H9 (cell line): ENCODE data around the gene FGB. TPM values are rescaled to one million over a fixed set of nuclear protein-coding genes. Genes with fewer than 3 reads are reported as not detected.

Experiments
- DNase-seq: peaks from one replicate; pipeline ENCODE4 v3.0.0-alpha.2; 2017
- H2AFZ ChIP-seq: one replicate; pipeline ENCODE4 v1.6.1; 2013; ENCODE audit warnings: mild to moderate bottlenecking, low read length, control low read depth, moderate library complexity
- H2AK5ac ChIP-seq: 2 replicates; pipeline ENCODE4 v1.6.1; 2013; ENCODE audit warnings: low read length, control low read depth, mixed read lengths; ENCODE audit not compliant: insufficient read length
- H2BK120ac ChIP-seq: one replicate; pipeline ENCODE4 v1.6.1; 2013; ENCODE audit warnings: low read depth, mild to moderate bottlenecking, low read length, control low read depth, inconsistent platforms; ENCODE audit not compliant: poor library complexity, severe bottlenecking
- H2BK12ac ChIP-seq: 2 replicates; pipeline ENCODE4 v1.6.1; 2013; ENCODE audit warnings: low read length, control low read depth, mixed read lengths, low read depth; ENCODE audit not compliant: insufficient read length
- H2BK15ac ChIP-seq: 2 replicates; pipeline ENCODE4 v1.6.1; 2013; ENCODE audit warnings: low read depth, low read length, control low read depth
- H2BK20ac ChIP-seq: one replicate; pipeline ENCODE4 v1.6.1; 2013; ENCODE audit warnings: low read depth, mild to moderate bottlenecking, low read length, control low read depth, inconsistent platforms; ENCODE audit not compliant: poor library complexity, severe bottlenecking
- H2BK5ac ChIP-seq: 2 replicates; pipeline ENCODE4 v1.6.1; 2013; ENCODE audit warnings: low read length, control low read depth, mixed read lengths; ENCODE audit not compliant: insufficient read length
- H3K14ac ChIP-seq: 2 replicates; pipeline ENCODE4 v1.6.1; 2013; ENCODE audit warnings: low read length, control low read depth; ENCODE audit not compliant: insufficient read depth
- H3K18ac ChIP-seq: 2 replicates; pipeline ENCODE4 v1.6.1; 2013; ENCODE audit warnings: low read depth, mild to moderate bottlenecking, mixed read lengths, low read length, control low read depth; ENCODE audit not compliant: insufficient read length
- H3K23ac ChIP-seq: 2 replicates; pipeline ENCODE4 v1.6.1; 2013; ENCODE audit warnings: low read length, control low read depth, mixed read lengths, low read depth; ENCODE audit not compliant: insufficient read length
- H3K23me2 ChIP-seq: 2 replicates; pipeline ENCODE4 v1.6.1; 2013; ENCODE audit warnings: low read depth, mild to moderate bottlenecking, mixed read lengths, low read length, control low read depth; ENCODE audit not compliant: insufficient read length, poor library complexity, severe bottlenecking
- H3K27ac ChIP-seq: 2 replicates; pipeline ENCODE4 v1.5.1; 2013; ENCODE audit warnings: low read length, control low read depth, mixed read lengths, low read depth; ENCODE audit not compliant: insufficient read length
- H3K27me3 ChIP-seq: 2 replicates; pipeline ENCODE4 v1.6.1; 2013; ENCODE audit warnings: low read length, control low read depth, inconsistent platforms; ENCODE audit not compliant: insufficient read depth
- H3K4ac ChIP-seq: 2 replicates; pipeline ENCODE4 v1.6.1; 2013; ENCODE audit warnings: low read depth, mild to moderate bottlenecking, control low read depth, inconsistent platforms, low read length, moderate library complexity
- H3K4me1 ChIP-seq: 2 replicates; pipeline ENCODE4 v1.6.1; 2013; ENCODE audit warnings: low read length, control low read depth, inconsistent platforms; ENCODE audit not compliant: insufficient read depth
- H3K4me2 ChIP-seq: 2 replicates; pipeline ENCODE4 v1.6.1; 2013; ENCODE audit warnings: low read length, control low read depth, mixed read lengths; ENCODE audit not compliant: insufficient read length, insufficient read depth
- H3K56ac ChIP-seq: 2 replicates; pipeline ENCODE4 v1.6.1; 2013; ENCODE audit warnings: low read depth, mild to moderate bottlenecking, mixed read lengths, low read length, control low read depth; ENCODE audit not compliant: insufficient read length
- H3K79me1 ChIP-seq: 2 replicates; pipeline ENCODE4 v1.6.1; 2013; ENCODE audit warnings: low read depth, mild to moderate bottlenecking, moderate library complexity, low read length, control low read depth, inconsistent platforms; ENCODE audit not compliant: insufficient read depth, poor library complexity, severe bottlenecking
- H3K79me2 ChIP-seq: 2 replicates; pipeline ENCODE4 v1.6.1; 2013; ENCODE audit warnings: low read length, control low read depth, inconsistent platforms; ENCODE audit not compliant: insufficient read depth
- H3K9ac ChIP-seq: 2 replicates; pipeline ENCODE4 v1.6.1; 2013; ENCODE audit warnings: low read length, control low read depth, mixed read lengths; ENCODE audit not compliant: insufficient read length; ENCODE audit errors: extremely low read depth
- H3K9me3 ChIP-seq: one replicate; pipeline ENCODE4 v1.6.1; 2013; ENCODE audit warnings: low read depth, low read length, inconsistent platforms; ENCODE audit not compliant: control insufficient read depth
- H3T11ph ChIP-seq: one replicate; pipeline ENCODE4 v1.6.1; 2013; ENCODE audit warnings: mild to moderate bottlenecking, low read length, control low read depth, inconsistent platforms
- H4K20me1 ChIP-seq: one replicate; pipeline ENCODE4 v1.6.1; 2013; ENCODE audit not compliant: control insufficient read depth, insufficient read length, insufficient read depth
- H4K5ac ChIP-seq: 2 replicates; pipeline ENCODE4 v1.6.1; 2013; ENCODE audit warnings: low read depth, mild to moderate bottlenecking, mixed read lengths, low read length, control low read depth; ENCODE audit not compliant: insufficient read length
- H4K8ac ChIP-seq: replicated peaks from 2 replicates; pipeline ENCODE4 v1.6.1; 2013; ENCODE audit warnings: low read length, control low read depth, mixed read lengths, low read depth; ENCODE audit not compliant: insufficient read length
- H4K91ac ChIP-seq: 2 replicates; pipeline ENCODE4 v1.6.1; 2013; ENCODE audit warnings: low read depth, mild to moderate bottlenecking, moderate library complexity, mixed read lengths, low read length, control low read depth; ENCODE audit not compliant: insufficient read length
- H3K27ac Mint-ChIP-seq, 3 experiments: 2 replicates in 2 of 3; 3 replicates in 1 of 3; pipeline ENCODE4 v1.8.0; 2020 to 2021; ENCODE audit warnings: mixed read lengths in 3 of 3, mild to moderate bottlenecking in 1 of 3, moderate library complexity in 1 of 3
- H3K27me3 Mint-ChIP-seq: 2 replicates; pipeline ENCODE4 v1.8.0; 2021; ENCODE audit warnings: low read depth, mild to moderate bottlenecking, moderate library complexity, mixed read lengths
- H3K36me3 Mint-ChIP-seq, 3 experiments: 2 replicates in 2 of 3; 3 replicates in 1 of 3; pipeline ENCODE4 v1.8.0; 2020 to 2021; ENCODE audit warnings: low read depth in 3 of 3, mixed read lengths in 3 of 3; ENCODE audit not compliant: insufficient read depth in 1 of 3
- H3K4me1 Mint-ChIP-seq, 2 experiments: 2 replicates each; pipeline ENCODE4 v1.8.0; 2020; ENCODE audit warnings: mixed read lengths in 2 of 2
- H3K4me3 Mint-ChIP-seq, 2 experiments: 2 replicates in 1 of 2; 3 replicates in 1 of 2; pipeline ENCODE4 v1.8.0; 2020 to 2021; ENCODE audit warnings: mild to moderate bottlenecking in 2 of 2, mixed read lengths in 2 of 2, moderate library complexity in 1 of 2
- H3K9me3 Mint-ChIP-seq, 2 experiments: 2 replicates in 1 of 2; 3 replicates in 1 of 2; pipeline ENCODE4 v1.8.0; 2020; ENCODE audit warnings: mild to moderate bottlenecking in 2 of 2, mixed read lengths in 2 of 2, moderate library complexity in 1 of 2
- whole genome bisulfite sequencing: extraction: QIAGEN DNeasy Blood & Tissue Kit; methylation state at CpG from one replicate; pipeline ENCODE4 v1.1.7; 2013; ENCODE audit warnings: missing lambda C conversion rate, low lambda C conversion rate, mixed read lengths; ENCODE audit not compliant: insufficient read length; ENCODE audit errors: extremely low coverage; 5-methylcytosine and 5-hydroxymethylcytosine counted together
- total RNA-seq: library from RNA; stranded (reverse); gene quantifications from 2 replicates; pipeline ENCODE4 v1.2.1, GENCODE V29; 2021
- TF ChIP-seq, protein P1 (sequence below): fragments of 200-600 bp; sonication (generic); conservative IDR thresholded peaks from 3 replicates; pipeline ENCODE4 v1.8.0; 2021; ENCODE audit warnings: antibody characterized with exemption, mild to moderate bottlenecking

The FGB gene
- total RNA-seq, 1 experiment from 2014 or later: not detected

DNA sequence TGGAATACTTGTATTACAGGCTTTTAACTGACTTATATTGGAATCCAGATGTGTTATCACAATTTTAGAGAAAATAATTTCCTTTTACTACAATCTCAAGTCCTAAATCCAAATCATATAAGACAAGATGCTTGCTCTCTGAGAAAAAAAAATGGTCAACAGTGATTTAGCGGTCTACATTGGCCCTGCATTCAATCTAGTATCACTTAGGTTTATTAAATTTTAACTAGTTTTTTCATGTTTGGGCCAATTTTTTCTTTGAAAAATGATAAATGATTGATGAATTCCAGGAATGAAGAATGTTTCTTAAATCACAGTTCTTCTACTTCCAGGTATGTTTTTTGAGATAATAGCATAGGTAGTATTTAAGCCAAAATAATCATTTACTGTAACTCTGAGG lies 52.4 kb downstream of the FGB start:
- no peak overlapping the region for H4K5ac ChIP-seq
- H3K27me3 ChIP-seq: no peaks in the 10 kb centered on the region
- no peak overlapping the region for H2AK5ac ChIP-seq
- whole genome bisulfite sequencing: no CpG with 5 or more reads among the region's 1 CpG
- no peak overlapping the region for H2BK12ac ChIP-seq
- Mint-ChIP-seq H3K9me3 (no peaks in the 10 kb centered on the region), H3K27ac (no peak overlapping the region), H3K4me3 (no peak overlapping the region), H3K36me3 (no peaks in the 10 kb centered on the region), H3K27me3 (no peaks in the 10 kb centered on the region), H3K4me1 (peaks cover 4 to 9% of the 10 kb centered on the region in 2 experiments)
- H3K4me1 ChIP-seq: no peaks in the 10 kb centered on the region; the same call in 1 of the 2 replicates
- H3T11ph ChIP-seq: no peak overlapping the region
- no peak overlapping the region for H2AFZ ChIP-seq
- no peak overlapping the region for H3K4me2 ChIP-seq
- H3K79me1 ChIP-seq: no peaks in the 10 kb centered on the region
- H3K14ac ChIP-seq: no peak overlapping the region
- no peak overlapping the region for H4K8ac ChIP-seq
- no peaks in the 10 kb centered on the region for H3K79me2 ChIP-seq
- no peak for DNase-seq
- no peak overlapping the region for H3K4ac ChIP-seq
- TF ChIP-seq, protein P1, sequence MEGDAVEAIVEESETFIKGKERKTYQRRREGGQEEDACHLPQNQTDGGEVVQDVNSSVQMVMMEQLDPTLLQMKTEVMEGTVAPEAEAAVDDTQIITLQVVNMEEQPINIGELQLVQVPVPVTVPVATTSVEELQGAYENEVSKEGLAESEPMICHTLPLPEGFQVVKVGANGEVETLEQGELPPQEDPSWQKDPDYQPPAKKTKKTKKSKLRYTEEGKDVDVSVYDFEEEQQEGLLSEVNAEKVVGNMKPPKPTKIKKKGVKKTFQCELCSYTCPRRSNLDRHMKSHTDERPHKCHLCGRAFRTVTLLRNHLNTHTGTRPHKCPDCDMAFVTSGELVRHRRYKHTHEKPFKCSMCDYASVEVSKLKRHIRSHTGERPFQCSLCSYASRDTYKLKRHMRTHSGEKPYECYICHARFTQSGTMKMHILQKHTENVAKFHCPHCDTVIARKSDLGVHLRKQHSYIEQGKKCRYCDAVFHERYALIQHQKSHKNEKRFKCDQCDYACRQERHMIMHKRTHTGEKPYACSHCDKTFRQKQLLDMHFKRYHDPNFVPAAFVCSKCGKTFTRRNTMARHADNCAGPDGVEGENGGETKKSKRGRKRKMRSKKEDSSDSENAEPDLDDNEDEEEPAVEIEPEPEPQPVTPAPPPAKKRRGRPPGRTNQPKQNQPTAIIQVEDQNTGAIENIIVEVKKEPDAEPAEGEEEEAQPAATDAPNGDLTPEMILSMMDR: no peak
- H3K23me2 ChIP-seq: no peaks in the 10 kb centered on the region
- no peaks in the 10 kb centered on the region for H4K20me1 ChIP-seq
- H2BK120ac ChIP-seq: no peak overlapping the region
- no peak overlapping the region for H2BK15ac ChIP-seq
- no peak overlapping the region for H3K27ac ChIP-seq
- H3K9ac ChIP-seq: no peak overlapping the region
- no peak overlapping the region for H3K56ac ChIP-seq
- H2BK20ac ChIP-seq: no peak overlapping the region
- no peak overlapping the region for H3K18ac ChIP-seq
- H3K9me3 ChIP-seq: no peaks in the 10 kb centered on the region
- no peak overlapping the region for H3K23ac ChIP-seq
- no peak overlapping the region for H2BK5ac ChIP-seq
- no peak overlapping the region for H4K91ac ChIP-seq
